ENCODE measurements around the gene A1BG. TPM values are rescaled to one million over a fixed set of nuclear protein-coding genes. Genes with fewer than 3 reads are reported as not detected.

The A1BG gene
- total RNA-seq (2014; rRNA removed; shearing (Covaris generic); ENCODE audit: low replicate concordance), result 1.1 and 1.9 TPM in 2 replicates

DNA sequence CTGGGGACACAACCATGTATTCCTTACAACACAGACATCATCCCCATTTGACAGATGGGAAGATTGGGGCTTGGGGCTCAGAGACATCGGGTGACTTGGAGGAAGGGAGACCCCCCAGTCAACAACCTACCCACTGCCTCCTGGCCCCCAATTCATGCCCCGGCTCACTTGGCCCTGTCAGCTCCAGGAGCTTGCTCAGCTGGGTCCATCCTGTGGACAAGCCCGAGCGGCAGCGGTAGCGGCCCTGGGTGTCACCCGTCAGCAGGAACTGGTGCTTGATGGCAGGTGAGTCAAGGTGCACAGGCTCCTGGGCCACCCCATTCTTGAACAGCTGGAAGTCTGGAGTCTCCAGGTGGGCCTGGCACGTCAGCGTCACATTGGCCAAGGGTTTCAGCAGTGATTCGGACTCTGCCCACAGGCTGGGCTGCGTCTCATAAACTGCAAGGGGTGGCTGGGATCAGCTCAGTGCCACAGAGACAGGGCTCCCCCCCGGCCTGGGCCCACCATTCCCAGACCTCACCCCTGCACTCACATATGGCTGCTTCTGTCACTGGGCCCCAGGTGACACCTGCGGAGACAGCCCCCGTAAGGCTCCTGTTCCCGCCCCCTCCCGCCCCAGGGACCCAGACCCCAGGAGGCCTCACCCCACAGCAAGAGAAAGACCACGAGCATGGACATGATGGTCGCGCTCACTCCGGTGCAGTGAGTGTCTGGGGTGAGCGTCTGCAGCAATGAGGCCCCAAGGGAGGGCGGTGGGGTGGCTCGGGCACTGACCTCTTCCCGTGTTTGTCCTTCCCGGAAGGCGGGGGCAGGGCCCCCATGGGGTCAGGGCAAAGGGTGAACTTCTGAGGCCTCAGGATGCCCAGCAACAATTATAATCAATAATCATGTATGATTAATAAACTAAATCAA is at the start of gene A1BG:
TSS of gene A1BG (minus strand) at position 733 of the 912 bp plus-strand sequence. CDS start at position 678, 55 bp downstream.
- in situ Hi-C loops (cut with HindIII; ENCODE audit: low pct_unique_long_range_greater_than_20kb, low sequenced_read_pairs), result no loop called here
- DNase-seq (ENCODE audit: low read depth), result no peak

GRCh38 chr19:58401840-58402421 is 48.6 kb upstream of the A1BG start:
- DNase-seq (ENCODE audit: low read depth), result no peak
- in situ Hi-C loops (cut with HindIII; ENCODE audit: low pct_unique_long_range_greater_than_20kb, low sequenced_read_pairs), result no loop called here

DNA sequence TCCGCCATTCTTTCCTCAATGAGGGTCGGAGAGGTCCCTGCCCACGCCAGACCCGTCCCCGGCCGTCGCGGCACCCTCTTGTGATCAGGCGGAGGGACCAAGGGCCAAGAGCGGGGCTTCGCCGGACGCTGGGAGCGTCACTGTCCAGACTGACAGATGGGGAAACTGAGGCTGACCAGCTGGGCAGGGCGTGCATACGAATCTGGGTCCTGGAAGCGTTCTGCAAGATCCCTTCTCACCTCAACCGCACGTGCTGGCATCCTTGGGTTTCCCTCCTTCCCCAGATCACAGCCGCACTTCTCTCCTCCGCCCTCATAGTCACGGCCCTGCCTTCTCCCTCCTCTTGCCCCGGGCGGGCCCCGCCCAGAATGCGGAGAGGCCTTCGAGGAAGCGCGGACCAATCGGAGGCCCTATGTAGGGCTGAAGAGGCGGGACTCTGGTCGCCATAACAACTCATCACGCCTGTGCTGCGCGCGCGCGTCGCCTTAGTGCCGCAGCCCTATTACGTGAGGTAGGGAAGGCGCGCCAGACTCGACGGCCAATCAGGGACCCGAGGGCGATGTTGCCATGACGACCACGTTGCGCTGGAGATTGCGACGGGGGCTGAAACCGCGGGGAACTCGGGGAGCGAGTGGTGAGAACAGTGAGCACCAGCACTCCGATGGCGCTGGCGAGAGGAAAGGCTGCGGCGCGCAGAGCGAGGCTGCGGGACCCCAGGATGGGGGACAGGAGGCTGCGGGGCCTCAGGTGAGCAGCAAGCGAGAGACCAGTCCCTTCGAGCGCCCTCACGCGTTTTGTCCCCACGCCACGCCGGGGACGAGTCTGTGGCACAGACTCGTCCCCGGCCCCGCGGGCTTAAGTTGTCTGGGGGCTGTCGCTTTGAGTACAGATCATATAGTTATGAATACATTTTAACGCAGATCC is 47.9 kb upstream of the A1BG start:
- peak; percentile 100 for DNase-seq (ENCODE audit: low read depth)
- in situ Hi-C loops (cut with HindIII; ENCODE audit: low pct_unique_long_range_greater_than_20kb, low sequenced_read_pairs), result no loop called here

DNA sequence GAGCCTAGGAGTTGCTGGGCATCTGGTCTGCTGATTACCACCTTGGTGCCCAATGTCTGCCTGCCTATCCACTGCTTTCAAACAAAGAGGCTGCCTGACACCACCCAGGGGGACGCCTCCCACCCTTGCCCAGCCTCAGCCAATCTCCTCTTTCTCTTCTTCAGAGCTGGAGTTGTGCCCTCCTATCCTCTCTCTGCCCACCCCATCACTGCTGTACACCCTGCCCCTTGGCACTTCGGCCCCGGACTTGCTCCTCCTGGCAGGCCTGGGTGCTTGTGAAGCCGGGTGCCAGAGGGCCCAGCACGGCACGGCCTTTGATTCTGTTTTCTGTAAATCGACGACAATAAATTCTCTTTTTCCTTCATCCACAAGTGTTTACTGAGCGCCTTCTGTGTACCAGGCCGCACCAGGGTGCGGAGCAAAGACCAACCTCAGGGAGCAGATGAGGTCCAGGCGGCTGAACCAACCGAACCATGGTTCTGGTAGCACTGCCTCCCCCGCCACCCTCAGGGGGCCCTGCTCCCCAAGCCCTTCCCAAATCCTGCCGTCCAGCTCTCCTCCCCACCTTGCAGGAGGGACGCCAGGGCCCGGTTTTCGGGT is 47.1 kb upstream of the A1BG start:
- DNase-seq (ENCODE audit: low read depth), result no peak
- in situ Hi-C loops (cut with HindIII; ENCODE audit: low pct_unique_long_range_greater_than_20kb, low sequenced_read_pairs), result no loop called here

- in situ Hi-C loops (cut with HindIII; ENCODE audit: low pct_unique_long_range_greater_than_20kb, low sequenced_read_pairs), result no loop called here
- DNase-seq (ENCODE audit: low read depth), result no peak
Measured at GRCh38 chr19:58399903-58400302, 46.6 kb upstream of the A1BG start.

DNA sequence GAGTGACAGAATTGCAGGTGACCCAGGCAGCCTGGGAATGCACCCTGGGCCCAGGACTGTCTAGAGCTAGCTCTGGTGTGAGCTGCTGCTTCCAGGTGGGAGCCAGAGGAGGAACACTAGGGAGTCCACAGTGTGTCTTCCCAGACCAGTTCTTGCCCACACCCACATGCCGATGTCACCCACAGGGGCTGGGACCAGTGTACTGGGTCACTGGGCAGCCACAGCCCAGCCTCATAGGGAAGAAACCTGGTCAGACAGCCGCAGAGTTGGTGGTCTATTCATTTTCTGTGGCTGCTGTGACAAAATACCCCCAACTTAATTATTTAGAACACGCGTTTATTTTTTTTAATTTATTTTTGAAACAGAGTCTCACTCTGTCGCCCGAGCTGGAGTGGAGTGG is 45.3 kb upstream of the A1BG start:
- in situ Hi-C loops (cut with HindIII; ENCODE audit: low pct_unique_long_range_greater_than_20kb, low sequenced_read_pairs), result no loop called here
- DNase-seq (ENCODE audit: low read depth), result no peak

GRCh38 chr19:58398087-58398486 is 44.8 kb upstream of the A1BG start:
- in situ Hi-C loops (cut with HindIII; ENCODE audit: low pct_unique_long_range_greater_than_20kb, low sequenced_read_pairs), result no loop called here
- no peak for DNase-seq (ENCODE audit: low read depth)

DNA sequence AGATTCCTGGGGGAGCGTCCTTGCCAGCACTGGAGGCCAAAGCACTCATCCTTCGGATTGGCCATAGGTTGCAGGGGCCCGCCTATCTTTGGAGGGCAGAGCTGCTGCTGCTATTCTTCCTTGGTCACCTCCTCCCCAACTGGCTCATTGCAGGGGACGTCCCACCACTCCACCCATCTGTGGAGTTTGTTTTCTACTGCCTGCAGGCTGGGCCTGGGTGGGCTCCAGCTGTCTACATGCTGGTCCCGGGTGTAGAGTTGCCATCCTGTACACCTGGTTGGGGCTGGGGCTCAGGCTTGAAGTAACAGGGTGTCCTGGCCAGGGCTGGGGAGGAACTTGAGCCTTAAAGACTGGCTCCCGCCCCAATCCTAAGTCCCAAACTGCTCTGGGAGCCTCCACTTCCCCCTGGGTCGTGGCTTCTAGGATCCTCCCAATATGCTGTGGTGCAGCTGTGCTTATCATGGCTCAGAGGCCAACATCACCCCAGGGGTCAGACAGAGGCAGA is 44.3 kb upstream of the A1BG start:
- DNase-seq (ENCODE audit: low read depth), result no peak
- in situ Hi-C loops (cut with HindIII; ENCODE audit: low pct_unique_long_range_greater_than_20kb, low sequenced_read_pairs), result no loop called here

DNA sequence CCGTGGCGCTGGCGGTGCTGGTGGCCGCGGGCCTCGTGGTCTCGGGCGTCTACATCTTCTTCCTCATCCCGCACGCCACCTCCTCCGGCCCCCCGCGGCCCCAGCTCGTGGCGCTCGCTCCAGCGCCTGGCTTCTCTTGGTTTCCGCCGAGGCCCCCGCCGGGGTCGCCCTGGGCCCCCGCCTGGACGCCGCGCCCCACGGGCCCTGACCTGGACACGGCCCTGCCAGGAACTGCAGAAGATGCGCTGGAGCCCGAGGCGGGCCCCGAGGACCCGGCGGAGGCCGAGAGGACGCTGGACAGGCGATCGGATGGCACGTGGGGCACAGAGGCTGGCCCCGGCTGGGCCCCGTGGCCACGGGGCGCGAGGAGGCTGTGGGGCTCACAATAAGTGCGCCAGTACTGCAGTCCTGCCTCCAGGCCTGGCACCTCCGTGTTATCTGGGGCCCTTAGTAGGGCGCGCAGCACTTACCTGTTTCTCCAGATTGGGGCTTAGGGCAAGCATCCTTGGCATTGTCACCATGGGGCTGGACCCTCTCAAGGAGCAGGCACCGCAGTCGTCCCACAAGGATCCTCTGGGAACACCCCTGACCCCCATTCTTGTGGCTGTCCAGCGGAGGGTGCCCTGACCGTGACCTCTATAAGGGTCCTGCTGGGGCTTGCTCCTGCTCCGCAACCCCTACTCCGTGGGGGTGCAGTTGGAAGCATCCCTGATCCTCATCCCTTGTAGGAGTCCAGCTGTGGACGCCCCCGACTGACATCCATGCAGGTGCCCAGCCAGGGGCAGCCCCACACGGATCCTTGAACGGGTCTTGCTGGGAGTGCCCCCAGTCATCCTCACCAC is 43.6 kb upstream of the A1BG start:
- in situ Hi-C loops (cut with HindIII; ENCODE audit: low pct_unique_long_range_greater_than_20kb, low sequenced_read_pairs), result no loop called here
- no peak for DNase-seq (ENCODE audit: low read depth)

- in situ Hi-C loops (cut with HindIII; ENCODE audit: low pct_unique_long_range_greater_than_20kb, low sequenced_read_pairs), result no loop called here
Measured at GRCh38 chr19:58395979-58396627, 42.8 kb upstream of the A1BG start.

GRCh38 chr19:58395220-58395978 is 42.1 kb upstream of the A1BG start, which contains the start of gene RNF225:
TSS of gene RNF225 (plus strand) at chr19:58395656. CDS start at chr19:58396090, 434 bp downstream.
- in situ Hi-C loops (cut with HindIII; ENCODE audit: low pct_unique_long_range_greater_than_20kb, low sequenced_read_pairs), result no loop called here
- no peak for DNase-seq (ENCODE audit: low read depth)

More at GRCh38 chr19:58395979-58396627, 42.8 kb upstream of the A1BG start:
- no peak for DNase-seq (ENCODE audit: low read depth)

GRCh38 chr19:58394821-58395219 is 41.5 kb upstream of the A1BG start:
- DNase-seq (ENCODE audit: low read depth), result no peak
- in situ Hi-C loops (cut with HindIII; ENCODE audit: low pct_unique_long_range_greater_than_20kb, low sequenced_read_pairs), result no loop called here

DNA sequence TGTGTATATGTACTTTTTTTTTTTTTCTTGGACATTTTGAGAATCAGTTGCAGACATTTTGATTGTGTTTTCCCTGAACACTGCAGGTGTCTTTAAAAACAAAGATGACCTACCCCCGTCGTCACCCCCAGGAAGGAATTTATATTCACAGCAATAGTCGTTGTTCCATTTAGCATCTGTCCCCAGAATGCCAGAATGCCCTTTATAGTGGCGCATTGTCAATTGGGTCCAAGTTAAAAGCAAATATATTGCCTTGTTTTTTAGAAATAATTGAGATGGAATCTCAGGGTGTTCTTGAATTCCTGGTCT is 40.4 kb upstream of the A1BG start:
- DNase-seq (ENCODE audit: low read depth), result no peak
- in situ Hi-C loops (cut with HindIII; ENCODE audit: low pct_unique_long_range_greater_than_20kb, low sequenced_read_pairs), result no loop called here

GRCh38 chr19:58392945-58393724 is 39.8 kb upstream of the A1BG start:
- in situ Hi-C loops (cut with HindIII; ENCODE audit: low pct_unique_long_range_greater_than_20kb, low sequenced_read_pairs), result no loop called here
- no peak for DNase-seq (ENCODE audit: low read depth)

DNA sequence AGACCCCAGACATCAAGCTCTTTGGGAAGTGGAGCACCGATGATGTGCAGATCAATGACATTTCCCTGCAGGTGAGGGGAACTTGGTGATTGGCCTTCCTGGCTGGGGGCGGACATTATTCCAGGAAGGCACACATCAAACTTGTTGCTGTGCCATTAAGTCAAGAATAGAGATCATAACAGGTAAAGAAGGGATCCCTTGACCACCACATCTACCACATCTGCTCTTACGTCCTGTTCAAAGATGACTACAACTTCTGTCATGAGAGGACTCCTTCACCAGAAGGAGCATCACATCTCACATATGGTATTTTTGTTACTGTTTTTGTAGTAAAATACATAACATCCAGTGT is 34.9 kb upstream of the A1BG start:
- in situ Hi-C loops (cut with HindIII; ENCODE audit: low pct_unique_long_range_greater_than_20kb, low sequenced_read_pairs), result no loop called here
- DNase-seq (ENCODE audit: low read depth), result no peak
